Dermis lymphatic vessel endothelial cell (primary cell): ENCODE results near the gene EMP1. TPM values are rescaled to one million over a fixed set of nuclear protein-coding genes. Genes with fewer than 3 reads are reported as not detected.

ENCODE experiments used
- total RNA-seq: library from RNA; depleted of rRNA; stranded (reverse); fragments of >200 nt; gene quantifications from 2 replicates; pipeline ENCODE4 v1.2.1, GENCODE V29; 2014

The EMP1 gene
- 121 and 125 TPM in 2 replicates for total RNA-seq

GRCh38 chr12:13196130-13196921 lies at the start of gene EMP1:
EMP1 (plus strand) TSS chr12:13196726; CDS start chr12:13211511, 14,785 bp downstream.

Other genes with a start within 250 kb of the EMP1 start
- gene GPRC5D, start 244.6 kb upstream of the EMP1 start, total RNA-seq, result not detected in 2 replicates
- 29.0 and 34.5 TPM in 2 replicates for gene HEBP1, start 196.5 kb upstream of the EMP1 start, total RNA-seq
- gene FAM234B, start 152.3 kb upstream of the EMP1 start, total RNA-seq, result 11.4 and 11.5 TPM in 2 replicates
- not detected in 2 replicates for gene GSG1, start 93.1 kb upstream of the EMP1 start, total RNA-seq